ENCODE results near the gene RBFOX2. TPM values are rescaled to one million over a fixed set of nuclear protein-coding genes. Genes with fewer than 3 reads are reported as not detected.

RBFOX2 gene
- total RNA-seq, 2 experiments from 2014 or later = 54.3 to 78.7 TPM

- H2AFZ ChIP-seq (ENCODE audit: low read length) = peak overlapping the region; percentile 13; the same call in 1 of the 2 replicates
- intact Hi-C loops (cut with micrococcal nuclease; ENCODE audit: unreplicated experiment) = no loop called here
- peak; percentile 53 for DNase-seq (ENCODE audit: low spot score)
- H3K4me2 ChIP-seq (ENCODE audit: low read length) = peak overlapping the region; percentile 96
- H3K4me3 ChIP-seq (ENCODE audit: low read depth, low read length, poor library complexity, severe bottlenecking) = peak overlapping the region; percentile 96
- no TSS peak for BruUV-seq (replicated peaks)
- no peaks in the 10 kb centered on the region for H3K9me2 ChIP-seq (ENCODE audit: insufficient read depth, low read length)
- peak overlapping the region; percentile 65 for H3K27ac ChIP-seq (ENCODE audit: low read depth, low read length, poor library complexity, severe bottlenecking)
- H3K9me3 ChIP-seq (ENCODE audit: low read length) = no peaks in the 10 kb centered on the region
- peaks cover 41% of the 10 kb centered on the region for H3K4me1 ChIP-seq (ENCODE audit: insufficient read depth, low read length, poor library complexity, severe bottlenecking)
- H3K79me2 ChIP-seq (ENCODE audit: insufficient read depth, low read depth, low read length) = peaks cover 43% of the 10 kb centered on the region; the same call in 1 of the 2 replicates
- H3K36me3 ChIP-seq (ENCODE audit: insufficient read depth, low read length) = peaks cover 17% of the 10 kb centered on the region
- ChIA-PET POLR2A (interaction anchor here (0.5 to 2.7 kb wide), 3 partner anchors 9 to 156 kb away, joined by 3 to 14 read pairs (median 14); no protein-coding TSS in a partner anchor), CTCF (ENCODE audit: unreplicated experiment) (no interaction called here)
- H4K20me1 ChIP-seq (ENCODE audit: insufficient read depth, low read length) = no peaks in the 10 kb centered on the region
- TF ChIP-seq CTCF (conservative IDR thresholded peaks at IDR 0.05; ENCODE audit: low read length) (no peak), EZH2phosphoT487 (IDR thresholded peaks at IDR 0.05; ENCODE audit: borderline replicate concordance, low read depth, low read length) (no peak)
These were observed 1.1 kb downstream of the RBFOX2 start for GRCh38 chr22:36027579-36027934.

GRCh38 chr22:36026741-36027140 lies 1.9 kb downstream of the RBFOX2 start:
- Histone ChIP-seq H4K20me1 (ENCODE audit: insufficient read depth, low read length) (no peaks in the 10 kb centered on the region), H3K4me3 (ENCODE audit: low read depth, low read length, poor library complexity, severe bottlenecking) (peak overlapping the region; percentile 96), H3K36me3 (ENCODE audit: insufficient read depth, low read length) (peaks cover 17% of the 10 kb centered on the region), H3K9me3 (ENCODE audit: low read length) (no peaks in the 10 kb centered on the region), H3K9me2 (ENCODE audit: insufficient read depth, low read length) (no peaks in the 10 kb centered on the region), H3K4me2 (ENCODE audit: low read length) (peak overlapping the region; percentile 96), H2AFZ (ENCODE audit: low read length) (no peak overlapping the region), H3K79me2 (ENCODE audit: insufficient read depth, low read depth, low read length) (peaks cover 50% of the 10 kb centered on the region; the same call in 1 of the 2 replicates), H3K27ac (ENCODE audit: low read depth, low read length, poor library complexity, severe bottlenecking) (peak overlapping the region; percentile 65), H3K4me1 (ENCODE audit: insufficient read depth, low read length, poor library complexity, severe bottlenecking) (peaks cover 49% of the 10 kb centered on the region)
- CTCF ChIA-PET (ENCODE audit: unreplicated experiment) = no interaction called here
- DNase-seq (ENCODE audit: low spot score) = peak; percentile 40
- no peak for TF ChIP-seq CTCF (conservative IDR thresholded peaks at IDR 0.05; ENCODE audit: low read length)
- no peak for TF ChIP-seq EZH2phosphoT487 (IDR thresholded peaks at IDR 0.05; ENCODE audit: borderline replicate concordance, low read depth, low read length)
- no TSS peak for BruUV-seq (replicated peaks)
- POLR2A ChIA-PET = interaction anchor here (0.5 to 2.7 kb wide), 3 partner anchors 9 to 155 kb away, joined by 3 to 14 read pairs (median 14); no protein-coding TSS in a partner anchor
- intact Hi-C loops (cut with micrococcal nuclease; ENCODE audit: unreplicated experiment) = no loop called here

GRCh38 chr22:36022697-36023096 lies 5.9 kb downstream of the RBFOX2 start:
- peaks cover 75% of the 10 kb centered on the region for H3K79me2 ChIP-seq (ENCODE audit: insufficient read depth, low read depth, low read length)
- no TSS peak for BruUV-seq (replicated peaks)
- TF ChIP-seq CTCF (conservative IDR thresholded peaks at IDR 0.05; ENCODE audit: low read length) = no peak
- TF ChIP-seq EZH2phosphoT487 (IDR thresholded peaks at IDR 0.05; ENCODE audit: borderline replicate concordance, low read depth, low read length) = no peak
- peak; percentile 34 for DNase-seq (ENCODE audit: low spot score)
- H3K36me3 ChIP-seq (ENCODE audit: insufficient read depth, low read length) = peaks cover 17% of the 10 kb centered on the region
- no peaks in the 10 kb centered on the region for H4K20me1 ChIP-seq (ENCODE audit: insufficient read depth, low read length)
- intact Hi-C loops (cut with micrococcal nuclease; ENCODE audit: unreplicated experiment) = no loop called here
- H3K9me3 ChIP-seq (ENCODE audit: low read length) = no peaks in the 10 kb centered on the region
- no peaks in the 10 kb centered on the region for H3K9me2 ChIP-seq (ENCODE audit: insufficient read depth, low read length)
- H3K4me3 ChIP-seq (ENCODE audit: low read depth, low read length, poor library complexity, severe bottlenecking) = no peak overlapping the region
- H2AFZ ChIP-seq (ENCODE audit: low read length) = no peak overlapping the region
- peaks cover 68% of the 10 kb centered on the region for H3K4me1 ChIP-seq (ENCODE audit: insufficient read depth, low read length, poor library complexity, severe bottlenecking)
- ChIA-PET POLR2A (interaction anchor here (0.6 to 2.0 kb wide), 4 partner anchors 8 to 121 kb away, joined by 3 to 9 read pairs (median 4); no protein-coding TSS in a partner anchor), CTCF (ENCODE audit: unreplicated experiment) (interaction anchor here (0.6 kb wide), 1 partner anchor 275 kb away, joined by 3 read pairs; no protein-coding TSS in a partner anchor)
- peak overlapping the region; percentile 63 for H3K27ac ChIP-seq (ENCODE audit: low read depth, low read length, poor library complexity, severe bottlenecking)
- peak overlapping the region; percentile 55 for H3K4me2 ChIP-seq (ENCODE audit: low read length)

Measured in OCI-LY7 (cell line).